Fibroblast of skin of scalp (primary cell): ENCODE measurements around the gene PTCHD1. TPM values are rescaled to one million over a fixed set of nuclear protein-coding genes. Genes with fewer than 3 reads are reported as not detected.

Source experiments
- DNase-seq: peaks from one replicate; pipeline ENCODE4 v3.0.0-alpha.2; 2013
- polyA plus RNA-seq, 2 experiments: library from polyadenylated mRNA; unstranded; fragments of 120-200 nt; gene quantifications; one replicate each; pipeline ENCODE4 v1.2.1, GENCODE V29; 2013; ENCODE audit not compliant: insufficient read length in 2 of 2

Gene PTCHD1
- not detected for polyA plus RNA-seq (2013, experiment 1 of 2; ENCODE audit: insufficient read length)
- polyA plus RNA-seq (2013, experiment 2 of 2; ENCODE audit: insufficient read length) = 0.02 TPM

- DNase-seq = no peak
Measured at GRCh38 chrX:23334848-23335599, at the start of gene PTCHD1. Gene PTCHD1, plus strand, starts transcription at chrX:23334849. Its CDS starts 27 bp downstream, at chrX:23334876.

GRCh38 chrX:23286731-23287130, 47.9 kb upstream of the PTCHD1 start:
- DNase-seq = no peak

- no peak for DNase-seq
Measured at GRCh38 chrX:23287191-23287725, 47.4 kb upstream of the PTCHD1 start.

- no peak for DNase-seq
Measured at GRCh38 chrX:23292354-23292987, 42.2 kb upstream of the PTCHD1 start.

- DNase-seq = no peak
Measured at GRCh38 chrX:23292988-23293651, 41.5 kb upstream of the PTCHD1 start.

GRCh38 chrX:23304881-23305280, 29.8 kb upstream of the PTCHD1 start:
- no peak for DNase-seq

GRCh38 chrX:23311731-23312130, 22.9 kb upstream of the PTCHD1 start:
- no peak for DNase-seq

- no peak for DNase-seq
Measured at GRCh38 chrX:23312136-23312535, 22.5 kb upstream of the PTCHD1 start.

- peak; percentile 19 for DNase-seq
Measured at GRCh38 chrX:23317799-23318724, 16.6 kb upstream of the PTCHD1 start.

- no peak for DNase-seq
Measured at GRCh38 chrX:23327104-23327503, 7.5 kb upstream of the PTCHD1 start.

GRCh38 chrX:23331701-23332100, 2.9 kb upstream of the PTCHD1 start:
- DNase-seq = no peak

GRCh38 chrX:23332101-23332887, 2.4 kb upstream of the PTCHD1 start:
- DNase-seq = no peak

- no peak for DNase-seq
Measured at GRCh38 chrX:23332888-23333821, 1.5 kb upstream of the PTCHD1 start.

GRCh38 chrX:23333842-23334520, 668 bp upstream of the PTCHD1 start:
- no peak for DNase-seq

GRCh38 chrX:23334521-23334847, 165 bp upstream of the PTCHD1 start:
- no peak for DNase-seq

GRCh38 chrX:23338334-23338733, 3.7 kb downstream of the PTCHD1 start:
- no peak for DNase-seq

GRCh38 chrX:23341452-23341851, 6.8 kb downstream of the PTCHD1 start:
- no peak for DNase-seq

- no peak for DNase-seq
Measured at GRCh38 chrX:23344238-23344903, 9.7 kb downstream of the PTCHD1 start.

- DNase-seq = no peak
Measured at GRCh38 chrX:23344904-23345271, 10.2 kb downstream of the PTCHD1 start.
